HG03175 (cell line): Measurements from ENCODE around the gene TSPAN13.

ENCODE experiments used
- ATAC-seq: cut with Tn5 transposase; IDR thresholded peaks from one replicate; pipeline ENCODE4 v1.9.1; 2021; ENCODE audit warnings: mild to moderate bottlenecking, moderate library complexity; ENCODE audit not compliant: unreplicated experiment

The TSPAN13 gene

DNA sequence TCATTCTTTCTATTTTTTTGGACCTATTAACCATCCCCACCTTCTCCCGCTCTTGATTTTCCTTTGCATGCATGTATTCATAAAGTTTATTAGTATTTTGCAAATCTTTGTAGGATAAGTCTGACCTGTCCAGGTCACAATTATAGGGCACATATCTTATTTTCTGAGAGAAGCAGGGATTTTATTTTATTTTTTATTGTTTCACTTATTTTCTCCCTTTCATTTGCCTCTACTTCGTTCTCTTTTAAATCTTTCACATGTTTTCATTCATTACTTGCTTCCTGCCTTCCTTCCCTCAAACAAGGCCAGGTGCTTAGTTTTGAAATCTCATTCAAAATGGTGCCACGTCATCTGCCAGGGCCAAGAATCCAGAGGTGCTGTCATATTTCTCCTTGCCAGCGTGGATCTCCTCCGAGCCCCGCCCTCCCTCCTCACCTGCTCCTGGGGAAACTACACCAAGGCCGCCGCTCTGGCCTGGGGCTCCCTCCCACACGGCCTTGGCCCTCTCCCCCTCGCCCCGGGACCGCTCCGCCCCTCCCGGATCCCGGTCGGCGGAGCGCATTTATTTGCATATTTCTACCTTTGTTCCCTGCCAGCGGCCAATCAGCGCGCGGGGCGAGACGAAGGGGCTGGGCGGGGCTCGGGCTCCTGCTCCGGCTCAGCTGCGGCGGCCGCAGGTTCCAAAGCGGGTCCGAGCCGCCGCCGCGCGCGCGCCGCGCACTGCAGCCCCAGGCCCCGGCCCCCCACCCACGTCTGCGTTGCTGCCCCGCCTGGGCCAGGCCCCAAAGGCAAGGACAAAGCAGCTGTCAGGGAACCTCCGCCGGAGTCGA lies at the start of gene TSPAN13:
TSS of gene TSPAN13 (plus strand) at position 654 of the 830 bp plus-strand sequence. CDS start 213 bp downstream, outside the sequence.
- peak; percentile 60 for ATAC-seq

DNA sequence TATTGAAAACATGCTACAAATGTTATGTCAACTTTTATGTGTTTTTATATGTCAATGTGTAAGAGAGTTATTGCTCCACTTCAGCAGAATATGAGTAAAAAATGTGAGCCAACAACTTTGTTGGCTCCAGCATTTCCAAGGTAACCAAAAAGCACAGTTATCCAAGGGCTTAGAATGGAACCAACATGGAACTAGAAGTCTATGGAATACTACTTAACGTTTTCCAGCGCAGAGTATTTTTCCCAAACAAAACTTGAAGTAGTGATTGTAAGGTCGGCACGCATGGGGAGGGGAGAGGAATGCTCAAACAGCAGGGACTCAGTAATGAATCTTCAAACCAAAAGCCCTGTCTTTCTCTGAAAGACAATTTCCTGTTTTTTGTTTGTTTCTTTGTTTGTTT lies 45.0 kb upstream of the TSPAN13 start:
- no peak for ATAC-seq

DNA sequence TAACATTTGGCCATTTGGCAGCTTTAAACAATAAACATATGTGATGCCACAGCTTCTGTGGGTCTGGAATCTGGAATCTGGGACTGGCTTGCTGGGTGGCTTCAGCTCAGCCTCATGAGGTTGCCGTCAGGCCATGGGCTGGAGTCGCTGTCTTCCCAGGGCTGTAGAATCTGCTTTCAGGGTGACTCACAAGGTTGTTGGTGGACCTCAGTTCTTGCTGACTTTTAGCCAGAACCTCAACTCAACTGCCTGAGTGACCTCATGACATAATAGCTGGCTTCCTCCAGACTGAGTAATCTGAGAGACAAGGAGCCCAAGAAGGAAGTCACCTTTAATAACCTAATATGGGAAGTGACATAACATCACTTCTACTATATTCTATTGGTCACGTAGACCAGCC lies 44.6 kb upstream of the TSPAN13 start:
- ATAC-seq = no peak

DNA sequence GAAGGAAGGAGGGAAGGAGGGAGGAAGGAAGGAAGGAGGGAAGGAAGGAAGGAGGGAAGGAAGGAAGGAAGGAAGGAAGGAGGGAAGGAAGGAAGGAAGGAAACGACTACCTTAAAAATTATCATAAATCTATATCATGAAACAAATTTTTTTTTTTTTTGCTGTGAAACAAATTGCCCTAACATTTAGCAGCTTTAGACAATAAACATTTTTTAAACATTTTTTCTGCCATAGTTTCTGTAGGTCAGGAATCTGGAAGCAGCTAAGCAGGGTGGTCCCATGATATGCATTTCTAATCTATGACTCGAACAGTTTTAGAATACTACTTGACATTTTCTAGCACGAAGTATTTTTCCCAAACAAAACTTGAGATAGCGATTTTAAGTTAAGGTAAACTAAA lies 42.9 kb upstream of the TSPAN13 start:
- no peak for ATAC-seq

- no peak for ATAC-seq
Measured at GRCh38 chr7:16711730-16712129, 41.8 kb upstream of the TSPAN13 start.

GRCh38 chr7:16712916-16713315 lies 40.6 kb upstream of the TSPAN13 start:
- ATAC-seq = no peak

DNA sequence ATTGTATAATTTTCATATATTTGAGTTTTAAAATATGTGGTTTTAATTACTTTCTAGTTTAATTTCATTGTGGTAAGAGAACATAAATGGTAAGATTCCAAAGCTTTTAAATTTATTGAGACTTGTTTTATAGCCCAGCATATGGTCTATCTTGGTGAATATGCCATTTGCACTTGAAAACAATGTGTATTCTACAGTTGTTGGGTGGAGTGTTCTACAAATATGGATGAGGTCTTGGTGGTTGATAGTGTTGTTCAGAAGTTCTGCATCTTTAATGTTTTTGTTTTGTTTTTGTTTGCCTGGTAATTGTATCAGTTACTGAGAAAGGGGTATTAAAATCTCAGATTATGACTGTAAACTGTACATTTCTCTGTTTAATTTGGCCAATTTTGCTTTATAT lies 37.6 kb upstream of the TSPAN13 start:
- no peak for ATAC-seq

GRCh38 chr7:16718111-16718656 lies 35.4 kb upstream of the TSPAN13 start:
- ATAC-seq = no peak

- ATAC-seq = no peak
Measured at GRCh38 chr7:16719699-16720098, 33.9 kb upstream of the TSPAN13 start.

DNA sequence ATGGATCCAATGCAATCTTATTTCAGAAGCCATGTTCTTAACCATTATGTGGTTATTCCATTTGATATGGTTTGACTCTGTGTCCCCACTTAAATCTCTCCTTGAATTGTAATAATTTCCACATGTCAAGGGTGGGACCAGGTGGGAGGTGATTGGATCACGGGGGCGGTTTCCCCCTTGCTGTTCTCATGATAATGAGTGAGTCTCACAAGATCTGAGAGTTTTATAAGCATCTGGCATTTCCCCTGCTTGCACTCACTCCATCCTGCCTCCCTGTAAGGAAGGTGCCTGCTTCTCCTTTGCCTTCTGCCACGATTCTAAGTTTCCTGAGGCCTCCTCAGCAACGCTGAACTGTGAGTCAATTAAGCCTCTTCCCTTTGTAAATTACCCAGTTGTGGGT lies 32.0 kb upstream of the TSPAN13 start:
- ATAC-seq = no peak

DNA sequence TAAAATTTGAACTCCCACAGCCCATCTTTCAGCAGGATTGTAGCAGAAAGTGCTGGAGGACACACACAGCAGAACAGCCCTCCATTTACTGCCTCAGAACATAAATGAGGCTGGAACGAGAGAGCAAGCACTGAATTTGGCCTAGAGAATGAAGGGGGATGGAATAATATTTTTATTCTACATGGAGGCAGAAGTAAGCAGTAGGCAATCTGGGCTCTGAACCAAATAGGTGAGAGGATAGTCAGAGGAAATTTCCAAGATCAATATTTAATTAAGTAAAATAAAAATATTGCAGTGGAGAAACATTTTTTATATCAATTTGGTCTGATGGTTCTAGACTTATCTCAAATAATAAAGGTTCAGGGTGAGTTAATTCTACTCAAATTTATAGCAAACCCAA lies 29.2 kb upstream of the TSPAN13 start:
- no peak for ATAC-seq

GRCh38 chr7:16726189-16726588 lies 27.4 kb upstream of the TSPAN13 start:
- ATAC-seq = no peak

DNA sequence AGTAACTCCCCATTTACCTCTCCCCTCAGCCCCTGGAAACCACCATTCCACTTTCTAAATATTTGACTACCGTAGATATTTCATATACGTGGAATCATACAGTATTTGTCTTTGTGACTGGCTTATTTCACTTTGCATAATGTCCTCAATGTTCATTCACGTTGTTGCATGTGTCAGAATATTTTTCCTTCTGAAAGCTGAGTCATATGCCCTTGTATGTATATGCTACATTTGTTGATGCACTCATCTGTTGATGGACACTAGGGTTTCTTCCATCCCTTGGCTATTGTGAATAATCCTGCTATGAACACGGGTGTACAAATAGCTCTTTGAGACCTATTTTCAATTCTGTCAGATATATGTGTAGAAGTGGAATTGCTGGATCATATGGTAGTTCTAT lies 25.8 kb upstream of the TSPAN13 start:
- ATAC-seq = no peak

DNA sequence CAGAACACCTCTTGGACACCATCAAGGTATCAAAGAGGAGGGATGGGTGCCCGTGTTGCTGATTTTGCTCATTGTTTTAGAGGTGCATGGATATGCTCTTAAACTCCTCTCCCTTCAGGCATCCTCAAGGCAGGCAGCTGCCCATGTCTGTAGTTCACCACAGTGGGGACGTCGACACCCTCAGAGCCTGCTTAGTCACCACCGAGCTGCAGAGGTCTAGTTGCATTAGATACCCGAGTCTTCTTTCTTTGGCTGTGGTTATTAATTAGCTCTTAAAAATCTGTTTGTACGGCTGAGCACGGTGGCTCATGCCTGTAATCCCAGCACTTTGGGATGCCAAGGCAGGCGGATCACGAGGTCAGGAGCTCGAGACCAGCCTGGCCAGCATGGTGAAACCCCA lies 24.7 kb upstream of the TSPAN13 start:
- no peak for ATAC-seq

GRCh38 chr7:16729541-16729940 lies 24.0 kb upstream of the TSPAN13 start:
- no peak for ATAC-seq

DNA sequence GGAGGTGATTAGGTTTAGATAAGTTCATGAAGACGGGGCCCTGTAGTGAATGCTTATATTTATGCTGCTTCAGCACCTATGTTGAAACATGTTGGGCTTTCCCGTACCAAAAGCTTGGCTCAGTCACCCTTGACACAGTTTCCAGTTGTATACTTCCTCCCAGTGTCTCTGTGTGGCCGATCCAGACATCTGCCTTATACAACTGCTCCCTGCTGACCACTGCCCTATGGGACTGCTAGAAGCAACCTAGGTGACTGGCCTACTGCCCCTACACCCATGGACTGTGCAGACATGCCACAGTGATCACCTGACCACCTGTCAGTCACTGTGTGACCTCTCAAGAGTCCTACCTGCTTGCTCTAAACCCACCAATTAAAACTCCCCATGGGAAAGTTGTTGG lies 22.6 kb upstream of the TSPAN13 start:
- no peak for ATAC-seq

DNA sequence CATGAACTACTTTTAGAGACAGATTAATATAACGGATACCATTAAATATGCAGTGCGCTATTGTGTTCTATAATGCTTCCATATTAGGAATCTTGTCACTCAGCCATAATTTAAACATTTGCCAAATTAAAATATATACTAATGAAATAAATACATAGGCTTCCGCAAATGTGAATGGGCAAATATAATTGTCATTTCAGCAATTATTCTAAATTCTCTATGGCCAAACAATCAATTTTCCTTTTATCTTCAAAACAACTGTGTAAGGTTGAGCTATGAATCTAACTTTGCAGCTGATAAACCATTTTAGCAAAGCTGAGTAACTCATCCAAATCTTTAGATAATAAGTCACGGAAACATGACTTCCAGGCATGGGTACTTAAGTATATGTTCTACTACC lies 20.7 kb upstream of the TSPAN13 start:
- ATAC-seq = no peak

GRCh38 chr7:16734148-16734726 lies 19.3 kb upstream of the TSPAN13 start:
- no peak for ATAC-seq

- ATAC-seq = no peak
Measured at GRCh38 chr7:16735020-16735419, 18.5 kb upstream of the TSPAN13 start.

DNA sequence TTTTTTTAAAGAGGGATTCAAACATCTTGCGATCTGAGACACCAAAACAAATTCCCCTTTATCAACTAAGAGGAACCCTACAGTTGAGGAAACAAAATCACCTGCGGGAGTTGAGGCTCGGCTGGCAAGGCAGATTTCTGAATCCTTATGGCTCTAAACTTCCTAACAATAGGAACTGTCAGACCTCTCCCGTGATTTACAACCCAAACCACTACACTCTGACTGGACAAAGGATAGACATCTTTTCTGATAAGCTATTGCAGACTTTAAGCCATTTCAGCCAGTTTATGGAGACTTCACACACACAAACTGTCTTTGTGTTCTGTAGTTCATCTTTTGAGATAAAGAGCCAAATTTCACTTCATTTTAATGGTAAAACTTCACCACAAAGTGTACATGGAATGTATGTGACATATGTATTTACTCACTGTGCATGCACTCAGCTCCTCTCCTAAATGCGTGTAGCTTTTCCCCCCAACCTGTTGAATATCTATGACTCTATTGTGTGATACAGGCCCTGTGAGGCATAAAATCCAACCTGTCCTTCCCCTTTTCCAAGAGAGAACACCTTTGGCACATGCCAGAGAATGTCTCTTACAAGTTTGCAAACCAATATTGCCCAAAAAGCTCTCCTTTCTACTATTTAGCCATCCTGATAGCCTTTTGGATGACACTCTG lies 15.4 kb upstream of the TSPAN13 start:
- ATAC-seq = no peak

DNA sequence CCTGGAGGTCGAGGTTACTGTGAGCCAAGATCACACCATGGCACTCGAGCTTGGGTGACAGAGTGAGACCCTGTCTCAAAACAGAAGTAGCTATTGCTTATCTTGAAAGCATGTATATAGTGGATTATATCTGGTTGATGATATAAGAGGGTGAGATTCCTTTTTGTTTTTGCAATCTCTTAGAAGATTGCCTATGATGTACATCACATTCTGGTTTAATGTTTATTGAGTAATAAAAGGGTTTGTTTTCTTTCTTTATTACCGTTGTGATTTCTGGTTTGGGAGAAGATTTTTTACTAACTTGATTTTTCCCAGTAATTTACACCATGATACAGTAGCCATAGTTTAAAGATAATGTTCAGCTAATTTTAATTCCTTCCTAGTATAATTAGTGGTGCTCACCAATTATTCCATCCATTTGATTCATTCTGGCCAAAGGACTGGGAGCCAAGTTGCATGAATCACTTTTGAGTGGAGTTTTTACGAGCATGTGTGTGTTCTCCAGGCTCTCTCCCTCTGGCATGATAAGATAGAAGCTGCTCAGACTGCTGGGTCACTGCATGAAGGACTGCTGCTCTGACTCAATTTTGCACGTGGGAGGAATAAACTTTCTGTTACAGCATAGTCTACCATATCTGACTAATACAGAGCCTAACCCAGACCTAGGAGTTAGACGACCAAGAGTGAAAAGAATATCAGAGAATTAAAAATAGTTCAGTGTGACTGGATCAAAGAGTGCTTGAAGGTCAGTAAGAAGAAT lies 13.5 kb upstream of the TSPAN13 start:
- no peak for ATAC-seq
